CD4-positive, CD25-positive, alpha-beta regulatory T cell (primary cell): ENCODE data around the gene POC1A. TPM values are rescaled to one million over a fixed set of nuclear protein-coding genes. Genes with fewer than 3 reads are reported as not detected.

Source experiments
- ATAC-seq, 2 donors: fragments of 150-1000 bp; cut with Tn5 transposase; one replicate each; pipeline ENCODE4 v1.10.0; 2021; ENCODE audit warnings: low read depth in 2 of 2, moderate number of reproducible peaks in 2 of 2, moderate library complexity in 1 of 2
- DNase-seq, 3 donors: peaks; one replicate each; pipeline versions ENCODE4 v3.0.0 to v3.0.0-alpha.2; 2012 to 2022; ENCODE audit warnings: mixed read lengths in 1 of 3
- H3K27ac ChIP-seq: one replicate; pipeline ENCODE4 v1.7.0; 2013; ENCODE audit warnings: mild to moderate bottlenecking, low read length; ENCODE audit not compliant: insufficient read depth, poor library complexity, severe bottlenecking
- H3K27me3 ChIP-seq: one replicate; pipeline ENCODE4 v1.7.0; 2013; ENCODE audit warnings: low read length; ENCODE audit not compliant: control insufficient read depth, insufficient read depth
- H3K36me3 ChIP-seq: one replicate; pipeline ENCODE4 v1.7.0; 2013; ENCODE audit warnings: mild to moderate bottlenecking, low read length, moderate library complexity; ENCODE audit not compliant: control insufficient read depth, insufficient read depth
- H3K4me1 ChIP-seq: 2 replicates; pipeline ENCODE4 v1.7.0; 2013; ENCODE audit warnings: mild to moderate bottlenecking, low read length; ENCODE audit not compliant: insufficient read depth, control insufficient read depth, poor library complexity, severe bottlenecking
- H3K4me3 ChIP-seq: one replicate; pipeline ENCODE4 v1.7.0; 2013; ENCODE audit warnings: low read depth, mild to moderate bottlenecking, low read length, moderate library complexity
- H3K9me3 ChIP-seq, 2 experiments: 1 replicate in 1 of 2; 2 replicates in 1 of 2; pipeline ENCODE4 v1.7.0; 2013; ENCODE audit warnings: low read length in 2 of 2, mild to moderate bottlenecking in 1 of 2, moderate library complexity in 1 of 2; ENCODE audit not compliant: control insufficient read depth in 2 of 2
- H3K27ac Mint-ChIP-seq, 3 donors: one replicate each; pipeline ENCODE4 v1.8.0; 2020 to 2022; ENCODE audit warnings: mild to moderate bottlenecking in 3 of 3, mixed read lengths in 3 of 3, moderate library complexity in 2 of 3
- H3K27me3 Mint-ChIP-seq: one replicate; pipeline ENCODE4 v1.8.0; 2022; ENCODE audit warnings: mild to moderate bottlenecking, mixed read lengths
- H3K36me3 Mint-ChIP-seq: one replicate; pipeline ENCODE4 v1.8.0; 2020; ENCODE audit warnings: mixed read lengths
- H3K4me1 Mint-ChIP-seq, 4 donors: one replicate each; pipeline ENCODE4 v1.8.0; 2020 to 2022; ENCODE audit warnings: mixed read lengths in 4 of 4, mild to moderate bottlenecking in 1 of 4
- H3K4me3 Mint-ChIP-seq, 4 donors: one replicate each; pipeline ENCODE4 v1.8.0; 2020 to 2022; ENCODE audit warnings: mild to moderate bottlenecking in 4 of 4, mixed read lengths in 4 of 4, moderate library complexity in 3 of 4
- H3K9me3 Mint-ChIP-seq, 7 donors: one replicate each; pipeline ENCODE4 v1.8.0; 2020 to 2022; ENCODE audit warnings: mixed read lengths in 7 of 7, mild to moderate bottlenecking in 3 of 7, moderate library complexity in 2 of 7
- polyA plus RNA-seq, 4 donors: library from polyadenylated mRNA; unstranded; fragments of 300-500 nt; fragmentation: Illumina TruSeq; gene quantifications; one replicate each; pipeline ENCODE4 v1.2.3, GENCODE V29; 2021
- total RNA-seq: library from RNA; stranded (reverse); gene quantifications from one replicate; pipeline ENCODE4 v1.2.3, GENCODE V29; 2022

Gene POC1A
- total and polyA plus RNA-seq, 5 donors from 2014 or later = 1.3 to 3.2 (median 1.7) TPM

DNA sequence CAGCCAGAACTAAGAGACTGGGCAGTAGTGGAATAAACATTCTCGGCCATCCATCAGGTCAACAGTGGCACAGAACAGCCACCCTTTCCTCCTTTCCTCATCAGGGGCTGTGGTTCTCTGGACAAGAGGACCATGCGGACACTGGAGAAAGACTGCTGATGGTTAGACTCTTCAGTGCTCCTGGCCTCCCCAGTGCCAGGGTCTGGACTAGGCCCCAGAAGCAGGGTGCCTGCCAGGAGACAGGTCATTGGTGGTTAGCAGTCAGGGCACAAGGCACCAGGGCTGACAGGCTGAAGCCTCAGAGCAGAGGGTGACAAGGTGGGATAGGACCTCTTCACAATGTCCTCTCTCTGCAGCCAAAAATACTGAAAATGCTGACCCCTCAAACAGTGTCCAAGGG, 30.1 kb downstream of the POC1A start:
- Histone ChIP-seq H3K36me3 (no peaks in the 10 kb centered on the region), H3K4me3 (no peak overlapping the region), H3K27me3 (no peaks in the 10 kb centered on the region), H3K9me3 (no peaks in the 10 kb centered on the region), H3K27ac (no peak overlapping the region), H3K4me1 (no peaks in the 10 kb centered on the region)
- no peak overlapping the region for H3K27ac Mint-ChIP-seq
- no peaks in the 10 kb centered on the region for H3K27me3 Mint-ChIP-seq
- no peaks in the 10 kb centered on the region for H3K9me3 Mint-ChIP-seq
- DNase-seq (no peak), ATAC-seq (no peak)
- no peak overlapping the region for H3K4me3 Mint-ChIP-seq
- no peaks in the 10 kb centered on the region for H3K36me3 Mint-ChIP-seq
- H3K4me1 Mint-ChIP-seq = no peaks in the 10 kb centered on the region

DNA sequence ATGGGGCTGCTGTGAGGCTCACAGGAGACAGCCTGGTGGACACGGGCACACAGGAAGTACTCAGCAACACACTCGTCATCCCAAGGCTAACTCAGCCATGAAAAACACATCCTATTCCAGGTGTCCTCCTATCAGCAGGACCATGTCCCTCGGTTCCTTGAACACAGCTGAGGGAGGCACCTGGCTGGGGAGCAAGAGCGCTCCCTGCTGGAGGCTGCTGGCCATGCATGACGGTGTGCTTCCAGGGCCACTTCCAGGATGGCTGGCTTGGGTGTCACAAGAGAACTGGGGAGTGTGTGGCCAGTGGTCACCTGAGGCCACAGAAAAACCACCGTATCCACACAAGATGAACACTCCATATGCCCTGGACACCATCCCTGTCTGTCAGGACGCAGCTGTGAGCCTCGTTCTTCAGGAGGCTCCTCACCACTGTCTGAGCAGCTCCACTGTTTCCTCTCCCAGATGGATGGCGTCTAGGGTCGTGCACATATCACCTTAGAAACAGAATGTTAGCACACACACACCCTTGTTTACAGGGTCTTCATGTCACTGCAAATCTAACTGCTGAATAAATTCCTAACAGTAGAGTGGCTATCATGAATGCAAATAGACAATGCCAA, 31.0 kb downstream of the POC1A start:
- Mint-ChIP-seq H3K9me3 (no peaks in the 10 kb centered on the region), H3K4me3 (no peak overlapping the region), H3K27me3 (no peaks in the 10 kb centered on the region), H3K36me3 (no peaks in the 10 kb centered on the region), H3K4me1 (no peaks in the 10 kb centered on the region), H3K27ac (peak overlapping the region in 1 of 3 donors; percentile 56)
- ATAC-seq (peak; percentile 79 to 80), DNase-seq (peak; percentile 58 to 75 (median 71))
- H3K36me3 ChIP-seq = no peaks in the 10 kb centered on the region
- no peaks in the 10 kb centered on the region for H3K9me3 ChIP-seq
- H3K4me1 ChIP-seq = no peaks in the 10 kb centered on the region
- no peak overlapping the region for H3K4me3 ChIP-seq
- no peak overlapping the region for H3K27ac ChIP-seq
- H3K27me3 ChIP-seq = no peaks in the 10 kb centered on the region

DNA sequence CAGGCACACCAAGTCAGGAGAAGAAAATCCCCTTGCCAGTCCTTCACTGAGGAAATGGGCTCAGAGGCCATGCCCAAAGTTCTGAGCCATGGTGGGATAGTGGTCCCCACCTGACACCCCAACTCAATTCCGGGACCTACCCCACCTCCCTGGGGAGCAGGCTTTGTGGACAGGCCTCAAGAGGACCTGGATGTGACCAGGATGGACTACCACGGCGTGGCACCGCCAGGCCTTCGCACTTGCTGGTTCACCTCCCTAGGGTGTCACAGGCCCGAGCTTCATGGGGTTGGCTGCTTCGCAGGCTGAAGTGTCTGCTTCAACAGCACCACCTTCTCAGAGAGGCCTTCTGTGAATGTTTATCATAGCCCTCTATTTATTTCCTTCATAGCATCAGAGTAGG, 31.7 kb downstream of the POC1A start:
- no peak for DNase-seq
- no peak overlapping the region for H3K27ac Mint-ChIP-seq
- Histone ChIP-seq H3K4me3 (no peak overlapping the region), H3K4me1 (no peaks in the 10 kb centered on the region), H3K9me3 (no peaks in the 10 kb centered on the region), H3K27ac (no peak overlapping the region), H3K27me3 (no peaks in the 10 kb centered on the region), H3K36me3 (no peaks in the 10 kb centered on the region)
- no peaks in the 10 kb centered on the region for H3K27me3 Mint-ChIP-seq
- no peaks in the 10 kb centered on the region for H3K36me3 Mint-ChIP-seq
- H3K9me3 Mint-ChIP-seq = no peaks in the 10 kb centered on the region
- no peaks in the 10 kb centered on the region for H3K4me1 Mint-ChIP-seq
- no peak overlapping the region for H3K4me3 Mint-ChIP-seq
- no peak for ATAC-seq

DNA sequence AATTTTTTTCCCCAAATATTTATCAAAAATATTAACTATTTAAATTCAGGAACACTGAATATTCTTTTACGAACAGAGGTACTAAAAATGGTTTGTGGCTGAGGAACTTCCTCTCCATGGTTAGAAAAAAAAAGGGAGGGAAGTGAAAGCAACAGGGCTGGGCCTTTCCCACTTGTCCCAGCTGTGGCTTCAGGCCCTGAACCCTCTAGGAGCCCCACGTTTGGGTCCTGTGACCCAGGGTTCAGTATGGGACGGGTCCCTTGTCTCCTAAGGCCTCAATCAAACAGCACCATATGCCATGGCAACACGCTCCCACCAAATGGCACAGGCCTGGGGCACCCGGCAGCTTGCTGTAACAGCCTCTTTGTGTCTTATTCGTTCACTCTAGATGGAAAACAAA, 32.4 kb downstream of the POC1A start:
- H3K27me3 ChIP-seq = no peaks in the 10 kb centered on the region
- no peak overlapping the region for H3K27ac ChIP-seq
- no peak for ATAC-seq
- H3K36me3 ChIP-seq = no peaks in the 10 kb centered on the region
- Mint-ChIP-seq H3K36me3 (no peaks in the 10 kb centered on the region), H3K27ac (no peak overlapping the region), H3K4me1 (no peaks in the 10 kb centered on the region), H3K27me3 (no peaks in the 10 kb centered on the region), H3K9me3 (no peaks in the 10 kb centered on the region), H3K4me3 (no peak overlapping the region)
- H3K4me1 ChIP-seq = no peaks in the 10 kb centered on the region
- H3K4me3 ChIP-seq = no peak overlapping the region
- H3K9me3 ChIP-seq = no peaks in the 10 kb centered on the region
- no peak for DNase-seq

DNA sequence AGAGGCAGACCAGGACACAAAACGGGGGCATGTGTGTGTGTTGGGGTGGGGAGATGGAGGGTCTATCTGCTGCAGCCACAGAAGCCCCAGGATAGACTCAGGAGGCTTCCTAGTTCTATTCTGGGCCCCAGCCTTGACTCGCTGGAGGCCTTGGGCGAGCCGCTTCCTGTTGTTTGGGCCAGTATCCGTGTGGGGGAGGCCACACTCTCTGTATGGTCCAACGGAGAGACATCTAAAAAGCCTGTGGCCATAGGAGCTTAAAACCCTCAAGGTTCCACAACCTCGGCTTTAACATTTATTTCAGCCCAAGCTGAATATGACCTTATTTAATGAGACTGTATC, 32.8 kb downstream of the POC1A start:
- H3K36me3 Mint-ChIP-seq = no peaks in the 10 kb centered on the region

DNA sequence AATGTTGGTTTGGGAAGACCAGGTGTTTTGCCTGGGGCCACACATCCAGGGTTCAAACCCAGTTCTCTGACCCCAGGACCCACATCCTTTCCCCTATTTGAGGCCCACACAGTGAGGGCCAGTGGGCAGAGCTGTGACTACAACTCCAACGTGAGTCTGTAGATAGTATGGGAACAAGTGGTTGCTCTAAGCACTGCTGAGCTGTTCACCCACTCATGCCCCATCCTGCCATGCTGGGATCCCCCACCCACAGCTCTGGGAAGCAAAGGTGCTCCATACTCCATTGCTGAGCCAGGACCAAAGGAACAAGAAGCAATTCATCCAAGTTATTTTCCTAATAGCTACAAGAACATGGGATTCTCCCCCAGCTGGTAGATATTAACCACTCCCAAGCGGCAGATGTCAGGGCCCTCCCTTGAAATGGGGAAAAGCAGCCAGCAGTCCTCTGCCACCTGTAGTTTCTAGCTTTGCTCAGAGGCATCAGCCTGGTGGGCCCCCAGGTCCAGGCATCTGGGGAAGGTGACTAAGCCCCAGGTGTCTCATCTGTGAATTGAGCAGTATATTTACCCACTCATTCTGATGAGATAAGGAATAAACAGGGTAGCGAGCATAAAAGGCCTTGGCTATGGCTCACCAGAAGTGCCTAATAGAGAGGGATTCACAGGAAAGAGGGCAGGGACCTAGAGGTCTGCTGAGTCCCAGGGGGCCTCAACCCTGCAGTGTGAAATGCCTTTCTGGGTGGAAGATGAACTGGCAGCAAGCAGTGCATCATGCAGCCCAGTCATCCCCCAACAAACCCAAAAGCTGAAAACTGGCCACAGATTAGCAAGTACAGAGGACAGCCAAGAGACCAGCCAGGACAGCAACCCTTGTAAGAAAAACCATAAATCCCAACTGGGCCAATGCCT, 33.4 kb downstream of the POC1A start:
- H3K4me3 ChIP-seq = no peak overlapping the region
- no peak overlapping the region for H3K4me3 Mint-ChIP-seq
- H3K27ac ChIP-seq = no peak overlapping the region
- H3K27ac Mint-ChIP-seq = peak overlapping the region in 1 of 3 donors; percentile 65
- DNase-seq (no peak), ATAC-seq (no peak)
- H3K4me1 ChIP-seq = no peaks in the 10 kb centered on the region
- no peaks in the 10 kb centered on the region for H3K9me3 ChIP-seq
- H3K36me3 ChIP-seq = no peaks in the 10 kb centered on the region
- no peaks in the 10 kb centered on the region for H3K27me3 Mint-ChIP-seq
- H3K27me3 ChIP-seq = no peaks in the 10 kb centered on the region
- no peaks in the 10 kb centered on the region for H3K4me1 Mint-ChIP-seq
- H3K9me3 Mint-ChIP-seq = no peaks in the 10 kb centered on the region
- H3K36me3 Mint-ChIP-seq = no peaks in the 10 kb centered on the region

More for the DNA sequence above, 32.8 kb downstream of the POC1A start:
- H3K36me3 ChIP-seq = no peaks in the 10 kb centered on the region
- no peaks in the 10 kb centered on the region for H3K27me3 ChIP-seq
- Mint-ChIP-seq H3K27me3 (no peaks in the 10 kb centered on the region), H3K4me3 (no peak overlapping the region), H3K9me3 (no peaks in the 10 kb centered on the region), H3K4me1 (no peaks in the 10 kb centered on the region), H3K27ac (no peak overlapping the region)
- no peak for ATAC-seq
- H3K9me3 ChIP-seq = no peaks in the 10 kb centered on the region
- no peaks in the 10 kb centered on the region for H3K4me1 ChIP-seq
- no peak overlapping the region for H3K4me3 ChIP-seq
- DNase-seq = no peak
- no peak overlapping the region for H3K27ac ChIP-seq

DNA sequence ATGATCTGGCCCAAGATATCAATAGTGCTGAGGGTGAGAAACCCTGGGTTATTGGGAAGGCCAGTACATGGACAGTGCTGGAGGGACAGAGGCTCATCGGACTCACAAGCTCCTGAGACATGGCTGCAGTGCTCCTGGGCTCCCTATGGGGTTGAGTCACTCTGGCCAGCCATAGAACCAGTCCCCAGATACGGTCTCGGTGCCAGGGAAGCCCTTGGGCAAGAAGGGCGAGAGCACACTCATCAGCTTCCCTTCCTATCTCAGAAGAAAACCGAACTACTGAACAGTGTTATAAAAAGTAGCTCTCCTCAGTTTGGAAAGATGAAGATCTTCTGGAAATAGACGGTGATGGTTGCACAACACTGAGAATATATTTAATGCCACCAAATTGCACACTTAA, 34.4 kb downstream of the POC1A start:
- no peaks in the 10 kb centered on the region for H3K36me3 ChIP-seq
- no peaks in the 10 kb centered on the region for H3K9me3 Mint-ChIP-seq
- no peaks in the 10 kb centered on the region for H3K27me3 Mint-ChIP-seq
- H3K36me3 Mint-ChIP-seq = no peaks in the 10 kb centered on the region
- H3K4me1 Mint-ChIP-seq = no peaks in the 10 kb centered on the region
- no peaks in the 10 kb centered on the region for H3K27me3 ChIP-seq
- ATAC-seq (no peak), DNase-seq (no peak)
- H3K27ac ChIP-seq = no peak overlapping the region
- H3K4me3 ChIP-seq = no peak overlapping the region
- H3K27ac Mint-ChIP-seq = peak overlapping the region in 1 of 3 donors; percentile 59
- H3K4me3 Mint-ChIP-seq = no peak overlapping the region
- no peaks in the 10 kb centered on the region for H3K4me1 ChIP-seq
- H3K9me3 ChIP-seq = no peaks in the 10 kb centered on the region

DNA sequence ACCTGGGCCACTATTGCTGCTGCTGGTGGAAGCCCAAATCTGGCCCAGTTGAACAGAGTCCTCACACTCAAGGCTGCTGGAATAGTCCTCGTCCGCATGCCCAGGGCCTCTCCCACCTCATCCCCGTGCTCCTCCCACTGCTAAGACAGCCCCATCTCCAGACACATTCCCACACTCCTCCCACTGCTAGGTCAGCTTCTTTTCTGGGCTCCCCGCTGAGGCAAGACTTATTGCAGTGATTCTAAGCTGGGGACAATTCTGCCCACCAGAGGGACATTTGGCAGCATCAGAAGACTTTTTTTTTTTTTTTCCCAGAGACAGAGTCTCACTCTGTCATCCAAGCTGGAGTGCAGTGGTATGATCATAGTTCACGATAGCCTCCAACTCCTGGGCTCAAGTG, 35.1 kb downstream of the POC1A start:
- Mint-ChIP-seq H3K27ac (peak overlapping the region in 1 of 3 donors; percentile 44), H3K27me3 (no peaks in the 10 kb centered on the region), H3K4me1 (no peaks in the 10 kb centered on the region), H3K36me3 (no peaks in the 10 kb centered on the region), H3K4me3 (no peak overlapping the region), H3K9me3 (no peaks in the 10 kb centered on the region)
- Histone ChIP-seq H3K4me1 (no peaks in the 10 kb centered on the region), H3K9me3 (no peaks in the 10 kb centered on the region), H3K4me3 (no peak overlapping the region), H3K36me3 (no peaks in the 10 kb centered on the region), H3K27ac (no peak overlapping the region), H3K27me3 (no peaks in the 10 kb centered on the region)
- no peak for DNase-seq
- no peak for ATAC-seq
